SK-N-SH (cell line): ENCODE results near the gene VARS1. TPM values are rescaled to one million over a fixed set of nuclear protein-coding genes. Genes with fewer than 3 reads are reported as not detected.

Source experiments
- CTCF ChIA-PET: fragments of 300-600, 350-600 bp; formaldehyde crosslinking; extraction: SDS; loops from one replicate; lab custom pipeline; 2021; lab: Yijun Ruan, JAX
- POLR2A ChIA-PET: fragments of 350-600 bp; sonication (Branson Sonifier 250); formaldehyde crosslinking; extraction: SDS; loops from one replicate; lab custom pipeline; 2020; ENCODE audit warnings: antibody characterized with exemption, inconsistent platforms; lab: Yijun Ruan, JAX
- DNase-seq: peaks from one replicate; pipeline ENCODE4 v3.0.0; 2012
- H2AFZ ChIP-seq: fragments of 200-600 bp; sonication (generic); 2 replicates; pipeline ENCODE4 v1.8.1; 2016; ENCODE audit warnings: antibody characterized with exemption, mild to moderate bottlenecking, low read depth
- H3F3A ChIP-seq: fragments of 200-600 bp; sonication (generic); replicated peaks from 2 replicates; pipeline ENCODE3; 2016; ENCODE audit warnings: antibody characterized with exemption, mild to moderate bottlenecking; ENCODE audit not compliant: insufficient read depth
- H3K27ac ChIP-seq, 2 experiments: fragments of 200-500 bp in 1 of 2; fragments of 200-600 bp in 1 of 2; sonication (Bioruptor generic) in 1 of 2; sonication (generic), shearing (Covaris generic) in 1 of 2; 2 replicates each; pipeline versions ENCODE4 v1.5.1 to v1.6.1; 2014 to 2016; ENCODE audit warnings: low read depth in 2 of 2, inconsistent platforms in 1 of 2, low read length in 1 of 2, mild to moderate bottlenecking in 1 of 2, mixed read lengths in 1 of 2
- H3K27me3 ChIP-seq: fragments of 200-600 bp; sonication (generic), shearing (Covaris generic); 2 replicates; pipeline ENCODE4 v1.6.1; 2016; ENCODE audit warnings: mixed run types; ENCODE audit not compliant: insufficient read depth
- H3K36me3 ChIP-seq, 2 experiments: fragments of 200-500 bp in 1 of 2; fragments of 200-600 bp in 1 of 2; sonication (Bioruptor generic) in 1 of 2; sonication (generic) in 1 of 2; replicated peaks in 1 of 2; 2 replicates each; pipeline versions ENCODE3 to v1.5.1; 2014 to 2016; ENCODE audit warnings: low read length in 1 of 2, mild to moderate bottlenecking in 1 of 2; ENCODE audit not compliant: insufficient read depth in 2 of 2, control insufficient read depth in 1 of 2
- H3K4me1 ChIP-seq, 2 experiments: fragments of 200-500 bp in 1 of 2; fragments of 200-600 bp in 1 of 2; sonication (Bioruptor generic) in 1 of 2; sonication (generic), shearing (Covaris generic) in 1 of 2; 2 replicates each; pipeline versions ENCODE4 v1.5.1 to v1.6.1; 2014 to 2016; ENCODE audit warnings: low read depth in 1 of 2, low read length in 1 of 2, mixed run types in 1 of 2; ENCODE audit not compliant: insufficient read depth in 2 of 2, control insufficient read depth in 1 of 2
- H3K4me2 ChIP-seq: fragments of 200-600 bp; sonication (generic), shearing (Covaris generic); 2 replicates; pipeline ENCODE4 v1.6.1; 2017; ENCODE audit warnings: mixed run types
- H3K4me3 ChIP-seq, 2 experiments: fragments of 200-500 bp in 1 of 2; fragments of 200-600 bp in 1 of 2; sonication (Bioruptor generic) in 1 of 2; sonication (generic), shearing (Covaris generic) in 1 of 2; 2 replicates each; pipeline versions ENCODE4 v1.5.1 to v1.8.1; 2014 to 2016; ENCODE audit warnings: low read depth in 2 of 2, inconsistent platforms in 1 of 2, low read length in 1 of 2, mild to moderate bottlenecking in 1 of 2, mixed read lengths in 1 of 2, moderate library complexity in 1 of 2
- H3K79me2 ChIP-seq: fragments of 200-600 bp; sonication (generic); 2 replicates; pipeline ENCODE4 v1.8.1; 2017; ENCODE audit warnings: mild to moderate bottlenecking; ENCODE audit not compliant: insufficient read depth
- H3K9ac ChIP-seq: fragments of 200-600 bp; sonication (generic); 2 replicates; pipeline ENCODE4 v1.6.1; 2017; ENCODE audit warnings: mixed run types
- H3K9me2 ChIP-seq: fragments of 200-600 bp; sonication (generic); 2 replicates; pipeline ENCODE4 v1.6.1; 2017; ENCODE audit warnings: mixed run types
- H3K9me3 ChIP-seq: fragments of 200-600 bp; sonication (generic); 2 replicates; pipeline ENCODE4 v1.6.1; 2017; ENCODE audit warnings: mixed run types, mild to moderate bottlenecking, moderate library complexity
- H4K20me1 ChIP-seq: fragments of 200-600 bp; sonication (generic); 2 replicates; pipeline ENCODE4 v1.6.1; 2017; ENCODE audit warnings: mild to moderate bottlenecking, mixed run types; ENCODE audit not compliant: insufficient read depth
- CHD2 ChIP-seq: fragments of 150-350 bp; IDR thresholded peaks from 2 replicates; pipeline ENCODE4 v1.6.1; 2018; ENCODE audit warnings: low read length; ENCODE audit not compliant: partially characterized antibody
- CTCF ChIP-seq: fragments of 200-600 bp; sonication (generic); IDR thresholded peaks from 2 replicates; pipeline ENCODE4 v1.6.1; 2017; ENCODE audit warnings: antibody characterized with exemption, mild to moderate bottlenecking, moderate library complexity
- EP300 ChIP-seq, 2 experiments: IDR thresholded peaks; 2 replicates each; pipeline versions ENCODE4 v1.4.0 to v1.6.1; 2012; ENCODE audit warnings: borderline replicate concordance in 1 of 2, low read depth in 1 of 2, low read length in 1 of 2
- EZH2phosphoT487 ChIP-seq: fragments of 200-600 bp; sonication (generic); IDR thresholded peaks from 2 replicates; pipeline ENCODE4 v1.6.1; 2017; ENCODE audit warnings: low read depth, mixed run types, mild to moderate bottlenecking, antibody characterized with exemption, moderate library complexity, borderline replicate concordance
- FOSL2 ChIP-seq: IDR thresholded peaks from 2 replicates; pipeline ENCODE4 v1.4.0; 2012; ENCODE audit warnings: low read depth, mild to moderate bottlenecking, moderate library complexity, borderline replicate concordance
- FOXJ3 ChIP-seq: sonication (generic); formaldehyde crosslinking; IDR thresholded peaks from 2 replicates; pipeline ENCODE4 v1.5.1; 2020; ENCODE audit warnings: mild to moderate bottlenecking, missing genetic modification reagents
- GABPA ChIP-seq: IDR thresholded peaks from 2 replicates; pipeline ENCODE4 v1.4.0; 2012; ENCODE audit warnings: low read depth, mild to moderate bottlenecking
- GATA2 ChIP-seq: sonication (generic); formaldehyde crosslinking; IDR thresholded peaks from 2 replicates; pipeline ENCODE4 v1.5.0; 2020; ENCODE audit warnings: mild to moderate bottlenecking, missing genetic modification reagents
- JUND ChIP-seq: IDR thresholded peaks from 2 replicates; pipeline ENCODE4 v1.4.0; 2012
- MEF2A ChIP-seq: IDR thresholded peaks from 2 replicates; pipeline ENCODE4 v1.4.0; 2012; ENCODE audit warnings: low read depth, borderline replicate concordance
- MXI1 ChIP-seq: IDR thresholded peaks from 2 replicates; pipeline ENCODE4 v1.6.1; 2012; ENCODE audit warnings: mild to moderate bottlenecking, low read depth, low read length, improper control_type of control experiment
- NFIC ChIP-seq: IDR thresholded peaks from 2 replicates; pipeline ENCODE4 v1.4.0; 2012; ENCODE audit warnings: borderline replicate concordance
- NRF1 ChIP-seq: IDR thresholded peaks from 2 replicates; pipeline ENCODE4 v1.6.1; 2012; ENCODE audit warnings: low read depth, mild to moderate bottlenecking, low read length
- RCOR1 ChIP-seq: fragments of 150-350 bp; IDR thresholded peaks from 2 replicates; pipeline ENCODE4 v1.6.1; 2017; ENCODE audit warnings: antibody characterized with exemption, low read length
- REST ChIP-seq: IDR thresholded peaks from 2 replicates; pipeline ENCODE4 v1.6.1; 2012; ENCODE audit warnings: mild to moderate bottlenecking, low read depth, low read length, moderate library complexity
- RXRA ChIP-seq: IDR thresholded peaks from 2 replicates; pipeline ENCODE4 v1.4.0; 2012; ENCODE audit warnings: low read depth, mild to moderate bottlenecking, borderline replicate concordance
- SIN3A ChIP-seq: IDR thresholded peaks from 2 replicates; pipeline ENCODE4 v1.6.1; 2012; ENCODE audit warnings: low read depth, mild to moderate bottlenecking, low read length, moderate library complexity, borderline replicate concordance
- TAF1 ChIP-seq: IDR thresholded peaks from 2 replicates; pipeline ENCODE4 v1.6.1; 2012; ENCODE audit warnings: low read depth, mild to moderate bottlenecking, low read length, moderate library complexity, borderline replicate concordance
- TCF12 ChIP-seq: IDR thresholded peaks from 2 replicates; pipeline ENCODE4 v1.4.0; 2012
- TEAD4 ChIP-seq: IDR thresholded peaks from 2 replicates; pipeline ENCODE4 v1.4.0; 2012; ENCODE audit warnings: mild to moderate bottlenecking, borderline replicate concordance; ENCODE audit not compliant: insufficient read depth
- USF1 ChIP-seq: IDR thresholded peaks from 2 replicates; pipeline ENCODE4 v1.4.0; 2012; ENCODE audit warnings: low read depth, borderline replicate concordance
- YY1 ChIP-seq: IDR thresholded peaks from 2 replicates; pipeline ENCODE4 v1.4.0; 2012; ENCODE audit warnings: low read depth, mild to moderate bottlenecking
- WGBS: methylation state at CpG from one replicate; pipeline ENCODE4 v1.1.6; 2017; ENCODE audit warnings: low lambda C conversion rate; 5-methylcytosine and 5-hydroxymethylcytosine counted together
- polyA plus RNA-seq, 3 experiments: library from polyadenylated mRNA; depleted of rRNA; stranded (reverse); fragments of >200 nt; gene quantifications; 2 replicates each; pipeline ENCODE4 v1.2.3, GENCODE V29; 2012

VARS1 gene
- polyA plus RNA-seq, 1 of the 3 experiments (the other 2 are of a cell fraction), result 35.1 TPM

GRCh38 chr6:31778193-31778592 is 17.4 kb downstream of the VARS1 start:
- H4K20me1 ChIP-seq, result no peaks in the 10 kb centered on the region
- H3K27ac ChIP-seq, result no peak overlapping the region
- H3K27me3 ChIP-seq, result no peaks in the 10 kb centered on the region
- H2AFZ ChIP-seq, result no peak overlapping the region
- POLR2A ChIA-PET, result no interaction called here
- CTCF ChIA-PET, result interaction anchor here (0.9 to 9.9 kb wide), 6 partner anchors 7 to 197 kb away, joined by 3 to 62 read pairs (median 4); no protein-coding TSS in a partner anchor
- H3K9ac ChIP-seq, result no peak overlapping the region
- 100% methylated on average over 1 of the region's 5 CpGs for WGBS
- no peaks in the 10 kb centered on the region for H3K79me2 ChIP-seq
- H3F3A ChIP-seq, result peaks cover 3% of the 10 kb centered on the region
- no peak overlapping the region for H3K4me2 ChIP-seq
- H3K36me3 ChIP-seq, result peaks cover 2 to 45% of the 10 kb centered on the region in 2 experiments
- H3K9me2 ChIP-seq, result no peaks in the 10 kb centered on the region
- H3K4me3 ChIP-seq, result no peak overlapping the region
- no peaks in the 10 kb centered on the region for H3K9me3 ChIP-seq
- H3K4me1 ChIP-seq, result peaks cover 9 to 10% of the 10 kb centered on the region in 2 experiments; a peak in 2 of 4 replicates
- TF ChIP-seq FOSL2, result no peak
- no peak for TF ChIP-seq CHD2
- no peak for TF ChIP-seq NRF1
- no peak for TF ChIP-seq USF1
- TF ChIP-seq YY1, result no peak
- no peak for TF ChIP-seq RXRA
- TF ChIP-seq TEAD4, result no peak
- TF ChIP-seq EZH2phosphoT487, result no peak
- TF ChIP-seq NFIC, result no peak
- no peak for TF ChIP-seq TAF1
- TF ChIP-seq JUND, result no peak
- TF ChIP-seq CTCF, result no peak
- TF ChIP-seq RCOR1, result no peak
- DNase-seq, result no peak

GRCh38 chr6:31777667-31778050 is 17.9 kb downstream of the VARS1 start:
- H3K27me3 ChIP-seq, result no peaks in the 10 kb centered on the region
- no peak overlapping the region; a peak in 1 of 4 replicates for H3K27ac ChIP-seq
- no peaks in the 10 kb centered on the region for H3K9me3 ChIP-seq
- no peak for DNase-seq
- POLR2A ChIA-PET, result no interaction called here
- H2AFZ ChIP-seq, result no peak overlapping the region
- no peaks in the 10 kb centered on the region for H3K9me2 ChIP-seq
- no peak overlapping the region for H3K9ac ChIP-seq
- peaks cover 3% of the 10 kb centered on the region for H3F3A ChIP-seq
- no peaks in the 10 kb centered on the region for H3K79me2 ChIP-seq
- peaks cover 0 to 39% of the 10 kb centered on the region in 2 experiments for H3K36me3 ChIP-seq
- WGBS, result 98% methylated on average over 5 of the region's 5 CpGs
- no peak overlapping the region for H3K4me2 ChIP-seq
- H4K20me1 ChIP-seq, result no peaks in the 10 kb centered on the region
- CTCF ChIA-PET, result interaction anchor here (0.9 to 9.9 kb wide), 6 partner anchors 7 to 197 kb away, joined by 3 to 62 read pairs (median 4); no protein-coding TSS in a partner anchor
- peaks cover 9 to 10% of the 10 kb centered on the region in 2 experiments; a peak in 2 of 4 replicates for H3K4me1 ChIP-seq
- H3K4me3 ChIP-seq, result no peak overlapping the region
- no peak for TF ChIP-seq EP300 (IDR thresholded peaks at IDR 0.05; ENCODE audit: borderline replicate concordance in 1 of 2, low read depth in 1 of 2, low read length in 1 of 2)
- TF ChIP-seq GABPA, result no peak
- TF ChIP-seq TCF12, result no peak
- no peak for TF ChIP-seq JUND
- TF ChIP-seq TAF1, result no peak
- TF ChIP-seq REST, result no peak
- TF ChIP-seq SIN3A, result no peak
- no peak for TF ChIP-seq EZH2phosphoT487
- no peak for TF ChIP-seq FOXJ3
- TF ChIP-seq MXI1, result no peak
- TF ChIP-seq RXRA, result no peak
- TF ChIP-seq RCOR1, result no peak
- no peak for TF ChIP-seq GATA2 (CRISPR knock-in tag)
- TF ChIP-seq MEF2A, result no peak
